K562 (cell line): ENCODE measurements around the gene UCK1. TPM values are rescaled to one million over a fixed set of nuclear protein-coding genes. Genes with fewer than 3 reads are reported as not detected.

Experiments used
- GTF3C2 ChIP-seq: IDR thresholded peaks from 3 replicates; pipeline ENCODE4 v1.6.1; 2011; ENCODE audit warnings: borderline replicate concordance, mild to moderate bottlenecking, moderate library complexity; ENCODE audit not compliant: insufficient read length; ENCODE audit errors: extremely low read depth
- KDM2B ChIP-seq: fragments of 250-450 bp; sonication (Bioruptor Pico); IDR thresholded peaks from 2 replicates; pipeline ENCODE4 v1.8.0; 2021; ENCODE audit warnings: mild to moderate bottlenecking, moderate library complexity
- RERE ChIP-seq: sonication (generic); formaldehyde crosslinking; IDR thresholded peaks from 2 replicates; pipeline ENCODE4 v1.8.0; 2023; ENCODE audit warnings: missing genetic modification reagents, mild to moderate bottlenecking, borderline replicate concordance
- polyA plus RNA-seq, 8 experiments: library from polyadenylated mRNA; depleted of rRNA in 4 of 8; stranded (reverse) in 5 of 8; unstranded in 3 of 8; fragments of >200 nt; fragmentation: Nextera tagmentation in 2 of 8; fragmentation: Illumina TruSeq in 1 of 8; extraction: Ambion mirVana in 2 of 8; extraction: Trizol in 1 of 8; gene quantifications; 2 replicates each; pipeline versions ENCODE4 v1.2.1 to v1.2.3, GENCODE V29; 2011 to 2014; ENCODE audit warnings: inconsistent platforms in 1 of 8, missing spikeins in 1 of 8
- total RNA-seq, 7 experiments: library from RNA; depleted of rRNA in 6 of 7; stranded (reverse); fragments of >200 nt in 6 of 7; fragmentation: Illumina TruSeq in 2 of 7; extraction: Trizol in 2 of 7; gene quantifications; 2 replicates each; pipeline versions ENCODE4 v1.2.1 to v1.2.3, GENCODE V29; 2011 to 2021; ENCODE audit warnings: low replicate concordance in 1 of 7

The UCK1 gene
- total and polyA plus RNA-seq, 9 of the 15 experiments (the other 6 are each of a cell fraction or from before 2014, with no cell fraction given) = 0.27 to 27.5 (median 16.1) TPM

- TF ChIP-seq GTF3C2 = no peak
- TF ChIP-seq RERE (CRISPR knock-in tag) = no peak
- no peak for TF ChIP-seq KDM2B (CRISPR knock-in tag)
These were observed 6.9 kb upstream of the UCK1 start (continued) for GRCh38 chr9:131537946-131538345.
